Esophagus squamous epithelium (tissue), 5 donors: ENCODE results near the gene LDLRAD4. TPM values are rescaled to one million over a fixed set of nuclear protein-coding genes. Genes with fewer than 3 reads are reported as not detected.

Source experiments
- DNase-seq: peaks from one replicate; lab custom pipeline; 2025; lab: John Stamatoyannopoulos, UW
- H3K27ac ChIP-seq, 4 donors: fragments of 200-600 bp; sonication (generic); one replicate each; pipeline ENCODE4 v1.5.1; 2016 to 2019; ENCODE audit warnings: mild to moderate bottlenecking in 1 of 4
- H3K27me3 ChIP-seq, 4 donors: fragments of 200-600 bp; sonication (generic); 1 replicate in 3 of 4; 2 replicates in 1 of 4; pipeline versions ENCODE4 v1.5.1 to v1.6.0; 2017 to 2021; ENCODE audit warnings: antibody characterized with exemption in 1 of 4
- H3K36me3 ChIP-seq, 3 donors: fragments of 200-600 bp; sonication (generic); one replicate each; pipeline ENCODE4 v1.5.1; 2016 to 2019
- H3K4me1 ChIP-seq, 3 donors: fragments of 200-600 bp; sonication (generic); one replicate each; pipeline ENCODE4 v1.5.1; 2017 to 2019
- H3K4me3 ChIP-seq, 4 donors: fragments of 200-600 bp; sonication (generic); 1 replicate in 3 of 4; 2 replicates in 1 of 4; pipeline ENCODE4 v1.5.1; 2016 to 2019; ENCODE audit warnings: mild to moderate bottlenecking in 2 of 4, moderate library complexity in 1 of 4
- H3K9me3 ChIP-seq, 3 donors: fragments of 200-600 bp; sonication (generic); one replicate each; pipeline ENCODE4 v1.5.1; 2016 to 2019
- POLR2A ChIP-seq, 4 donors: fragments of 450-650 bp; IDR thresholded peaks; one replicate each; pipeline ENCODE4 v1.6.1; 2017; ENCODE audit warnings: antibody characterized with exemption in 4 of 4, mild to moderate bottlenecking in 4 of 4, moderate library complexity in 3 of 4
- WGBS, 2 donors: methylation state at CpG; one replicate each; pipeline ENCODE4 v1.1.5; 2018; 5-methylcytosine and 5-hydroxymethylcytosine counted together
- intact Hi-C: fragments of 100-400 bp; cut with DNase I; formaldehyde crosslinking; loops from one replicate; pipeline ENCODE4 v1.15.0; 2022
- total RNA-seq, 4 donors: library from RNA; depleted of rRNA; stranded (reverse); fragments of >200 nt; gene quantifications; one replicate each; pipeline ENCODE4 v1.1.0, GENCODE V29; 2016
- TF ChIP-seq, protein P1 (sequence below), 6 experiments: fragments of 450-650 bp in 4 of 6; fragments of 200-600 bp in 2 of 6; sonication (generic) in 2 of 6; IDR thresholded peaks; one replicate each; pipeline ENCODE4 v1.5.1; 2016 to 2019; ENCODE audit warnings: antibody characterized with exemption in 6 of 6, mild to moderate bottlenecking in 4 of 6, moderate library complexity in 4 of 6
- donor health status: DM: yes; HTN: yes; CAD: no.

Gene LDLRAD4
- total RNA-seq, 4 donors from 2014 or later, result 0.91 to 17.9 (median 6.8) TPM

DNA sequence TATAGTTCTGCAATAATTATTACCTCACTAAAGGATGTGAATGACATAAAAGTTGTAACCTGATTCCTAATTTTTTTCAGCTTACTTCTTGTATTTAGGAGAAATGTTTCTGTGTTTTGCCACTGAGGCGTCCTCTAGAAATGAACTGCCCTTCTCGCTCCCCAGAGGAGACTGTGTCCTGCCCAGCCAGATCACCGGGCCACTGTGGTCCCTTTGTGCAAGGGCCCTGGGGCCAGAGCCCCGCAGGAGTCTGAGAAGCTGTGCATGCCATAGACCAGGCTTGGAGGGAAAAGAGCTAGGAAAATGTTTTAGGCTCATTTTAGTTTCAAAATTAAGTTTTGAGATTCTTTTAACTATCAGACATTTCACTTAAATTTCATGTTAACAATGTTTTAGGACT lies 31.1 kb upstream of the LDLRAD4 start:
- DNase-seq, result no peak
- intact Hi-C loops, result no loop called here
- 59 to 79% methylated on average over 2 to 4 of the region's 4 CpGs for WGBS, 2 donors
- no peaks in the 10 kb centered on the region for H3K36me3 ChIP-seq
- H3K27me3 ChIP-seq, result no peaks in the 10 kb centered on the region
- no peak overlapping the region for H3K27ac ChIP-seq
- no peaks in the 10 kb centered on the region for H3K9me3 ChIP-seq
- no peaks in the 10 kb centered on the region for H3K4me1 ChIP-seq
- H3K4me3 ChIP-seq, result no peak overlapping the region
- no peak for TF ChIP-seq POLR2A (IDR thresholded peaks at IDR 0.05)
- TF ChIP-seq, protein P1, sequence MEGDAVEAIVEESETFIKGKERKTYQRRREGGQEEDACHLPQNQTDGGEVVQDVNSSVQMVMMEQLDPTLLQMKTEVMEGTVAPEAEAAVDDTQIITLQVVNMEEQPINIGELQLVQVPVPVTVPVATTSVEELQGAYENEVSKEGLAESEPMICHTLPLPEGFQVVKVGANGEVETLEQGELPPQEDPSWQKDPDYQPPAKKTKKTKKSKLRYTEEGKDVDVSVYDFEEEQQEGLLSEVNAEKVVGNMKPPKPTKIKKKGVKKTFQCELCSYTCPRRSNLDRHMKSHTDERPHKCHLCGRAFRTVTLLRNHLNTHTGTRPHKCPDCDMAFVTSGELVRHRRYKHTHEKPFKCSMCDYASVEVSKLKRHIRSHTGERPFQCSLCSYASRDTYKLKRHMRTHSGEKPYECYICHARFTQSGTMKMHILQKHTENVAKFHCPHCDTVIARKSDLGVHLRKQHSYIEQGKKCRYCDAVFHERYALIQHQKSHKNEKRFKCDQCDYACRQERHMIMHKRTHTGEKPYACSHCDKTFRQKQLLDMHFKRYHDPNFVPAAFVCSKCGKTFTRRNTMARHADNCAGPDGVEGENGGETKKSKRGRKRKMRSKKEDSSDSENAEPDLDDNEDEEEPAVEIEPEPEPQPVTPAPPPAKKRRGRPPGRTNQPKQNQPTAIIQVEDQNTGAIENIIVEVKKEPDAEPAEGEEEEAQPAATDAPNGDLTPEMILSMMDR (IDR thresholded peaks at IDR 0.05), result no peak

DNA sequence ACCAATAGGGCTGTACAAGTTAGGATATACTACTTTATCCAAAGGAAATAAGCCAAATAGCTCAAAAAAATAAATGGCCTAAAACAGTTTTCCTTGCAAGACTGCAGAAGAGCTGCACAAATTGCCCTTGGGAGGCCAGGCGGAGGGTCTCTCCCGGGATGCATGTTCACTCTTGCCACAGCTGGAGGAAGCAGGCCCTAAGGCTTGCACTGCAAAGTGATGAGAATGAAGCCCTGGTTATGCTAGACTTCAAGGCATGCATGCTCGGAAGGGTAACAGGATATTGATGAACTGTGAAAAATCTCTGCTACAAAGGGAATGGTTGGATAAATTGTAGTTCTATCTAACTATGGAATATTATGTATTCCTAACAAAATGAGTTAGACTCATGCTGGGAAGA lies 27.5 kb upstream of the LDLRAD4 start:
- WGBS, 2 donors, result 39 to 70% methylated on average over 3 of the region's 3 CpGs
- no peak for TF ChIP-seq POLR2A (IDR thresholded peaks at IDR 0.05)
- TF ChIP-seq, protein P1 (IDR thresholded peaks at IDR 0.05), result no peak
- Histone ChIP-seq H3K4me1 (no peaks in the 10 kb centered on the region), H3K4me3 (no peak overlapping the region), H3K27me3 (no peaks in the 10 kb centered on the region), H3K36me3 (no peaks in the 10 kb centered on the region), H3K9me3 (peaks cover 0 to 7% (median 0%) of the 10 kb centered on the region in 3 donors), H3K27ac (no peak overlapping the region)
- intact Hi-C loops, result no loop called here
- no peak for DNase-seq

DNA sequence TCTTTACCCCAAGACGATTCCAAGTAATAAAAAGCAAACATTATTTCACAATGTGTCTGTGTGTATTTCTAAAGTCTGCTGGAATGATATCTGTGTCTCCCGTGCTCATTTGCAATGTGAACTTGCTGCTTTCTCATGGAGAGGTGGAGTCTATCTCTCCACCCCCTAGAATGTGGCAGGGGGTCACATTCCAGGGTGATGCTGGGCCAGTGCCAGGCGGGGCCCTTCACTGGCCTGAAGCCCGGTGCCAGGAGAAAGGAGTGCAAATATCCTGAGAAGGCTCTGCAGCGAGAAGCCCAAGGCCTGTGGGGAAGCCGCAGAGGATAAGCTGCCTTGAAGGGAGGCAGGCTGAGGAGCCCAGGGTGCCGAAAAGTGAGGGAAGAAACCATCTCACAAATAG lies 26.8 kb upstream of the LDLRAD4 start:
- no peaks in the 10 kb centered on the region for H3K4me1 ChIP-seq
- WGBS, 2 donors, result 31 to 33% methylated on average over 5 to 7 of the region's 7 CpGs
- intact Hi-C loops, result no loop called here
- H3K36me3 ChIP-seq, result no peaks in the 10 kb centered on the region
- H3K27me3 ChIP-seq, result no peaks in the 10 kb centered on the region
- H3K4me3 ChIP-seq, result no peak overlapping the region
- peaks cover 0 to 7% (median 0%) of the 10 kb centered on the region in 3 donors for H3K9me3 ChIP-seq
- DNase-seq, result no peak
- H3K27ac ChIP-seq, result no peak overlapping the region
- no peak for TF ChIP-seq POLR2A (IDR thresholded peaks at IDR 0.05)
- TF ChIP-seq, protein P1 (IDR thresholded peaks at IDR 0.05), result no peak

DNA sequence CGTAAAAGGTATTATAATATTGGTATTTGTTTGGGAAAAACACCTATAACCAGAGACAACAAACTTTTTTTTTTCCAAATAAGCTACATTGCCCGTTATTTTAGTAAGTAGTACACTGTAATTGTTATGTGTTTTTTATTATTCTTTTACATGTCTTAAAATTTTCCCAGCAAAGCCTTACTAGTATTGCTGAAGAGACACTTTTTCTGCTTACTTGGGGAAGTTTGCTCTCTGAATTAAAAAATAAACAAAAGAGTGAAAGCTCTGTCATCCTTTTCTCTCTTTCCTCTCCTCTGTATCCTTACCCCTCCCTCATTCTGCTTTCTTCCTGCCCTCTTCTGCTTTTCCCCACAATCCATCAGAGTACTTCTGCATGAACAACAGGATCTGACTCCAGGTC lies 25.6 kb upstream of the LDLRAD4 start:
- intact Hi-C loops, result no loop called here
- Histone ChIP-seq H3K27me3 (no peaks in the 10 kb centered on the region), H3K36me3 (no peaks in the 10 kb centered on the region), H3K9me3 (peaks cover 0 to 7% (median 0%) of the 10 kb centered on the region in 3 donors), H3K4me3 (no peak overlapping the region), H3K27ac (no peak overlapping the region), H3K4me1 (no peaks in the 10 kb centered on the region)
- DNase-seq, result no peak
- TF ChIP-seq, protein P1 (IDR thresholded peaks at IDR 0.05), result no peak
- no peak for TF ChIP-seq POLR2A (IDR thresholded peaks at IDR 0.05)
- 78 to 82% methylated on average over 2 of the region's 2 CpGs for WGBS, 2 donors

DNA sequence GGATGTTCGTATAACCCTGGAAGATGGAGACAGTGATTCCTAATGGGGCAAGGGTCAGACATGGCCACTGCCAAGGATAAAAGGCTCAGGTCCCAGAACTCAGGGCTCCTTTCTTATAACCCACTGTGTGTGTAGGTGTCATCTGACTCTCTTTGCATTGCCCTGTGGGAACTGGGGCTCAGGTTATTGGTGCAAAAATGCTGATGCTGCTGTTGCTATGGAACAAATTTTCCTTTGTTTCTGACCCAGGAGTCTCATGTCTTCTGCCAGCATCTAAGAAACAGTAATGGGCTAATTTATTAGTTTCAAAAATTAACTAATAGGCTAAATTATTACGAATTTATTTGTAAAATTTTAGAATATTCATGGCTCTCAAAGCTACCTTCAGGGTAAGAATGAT lies 24.3 kb upstream of the LDLRAD4 start:
- no peak for TF ChIP-seq POLR2A (IDR thresholded peaks at IDR 0.05)
- TF ChIP-seq, protein P1 (IDR thresholded peaks at IDR 0.05), result no peak
- Histone ChIP-seq H3K36me3 (no peaks in the 10 kb centered on the region), H3K9me3 (peaks cover 0 to 18% (median 1%) of the 10 kb centered on the region in 3 donors), H3K27me3 (no peaks in the 10 kb centered on the region), H3K27ac (no peak overlapping the region), H3K4me3 (no peak overlapping the region), H3K4me1 (no peaks in the 10 kb centered on the region)
- WGBS, 2 donors, result 60 to 65% methylated on average over 2 of the region's 2 CpGs
- intact Hi-C loops, result no loop called here
- DNase-seq, result no peak
